A172 (cell line): ENCODE measurements around the gene LSP1. TPM values are rescaled to one million over a fixed set of nuclear protein-coding genes. Genes with fewer than 3 reads are reported as not detected.

Experiments used
- total RNA-seq: library from RNA; depleted of rRNA; stranded (reverse); fragments of >200 nt; shearing (Covaris generic); gene quantifications from 2 replicates; pipeline ENCODE4 v1.2.3, GENCODE V29; 2014; rRNA removed

Gene LSP1
- total RNA-seq, 1 experiment from 2014 or later = 71.7 TPM

Other genes with a start within 250 kb of the LSP1 start
- not detected in 2 replicates for gene KRTAP5-3, start 244.6 kb upstream of the LSP1 start, total RNA-seq
- not detected in 2 replicates for gene KRTAP5-4, start 230.9 kb upstream of the LSP1 start, total RNA-seq
- not detected in 2 replicates for gene KRTAP5-5, start 223.3 kb upstream of the LSP1 start, total RNA-seq
- not detected in 2 replicates for gene KRTAP5-6, start 155.9 kb upstream of the LSP1 start, total RNA-seq
- gene IFITM10, start 102.5 kb upstream of the LSP1 start, total RNA-seq = 2.9 and 3.0 TPM in 2 replicates
- gene CTSD, start 89.2 kb upstream of the LSP1 start, total RNA-seq = 875 and 888 TPM in 2 replicates
- gene SYT8, start 18.1 kb upstream of the LSP1 start, total RNA-seq = 2.1 TPM in 1 of 2 replicates, not detected in the other
- gene TNNI2, start 14.1 kb upstream of the LSP1 start, total RNA-seq = not detected in 2 replicates
- not detected in 2 replicates for gene PRR33, start 38.8 kb downstream of the LSP1 start, total RNA-seq
- 0.46 TPM in 1 of 2 replicates, not detected in the other for gene TNNT3, start 66.6 kb downstream of the LSP1 start, total RNA-seq
- 281 and 292 TPM in 2 replicates for gene MRPL23, start 94.2 kb downstream of the LSP1 start, total RNA-seq
- 0.69 and 2.7 TPM in 2 replicates for gene H19, start 144.8 kb downstream of the LSP1 start, total RNA-seq